Bone marrow (tissue), 2 donors: Measurements from ENCODE around the gene FXR2.

ENCODE experiments used
- DNase-seq, 2 donors: peaks; one replicate each; lab custom pipeline; 2025; lab: John Stamatoyannopoulos, UW

Gene FXR2

GRCh38 chr17:7570351-7570750 lies 44.3 kb downstream of the FXR2 start:
- DNase-seq = no peak

GRCh38 chr17:7569571-7569970 lies 45.1 kb downstream of the FXR2 start:
- DNase-seq = no peak

DNA sequence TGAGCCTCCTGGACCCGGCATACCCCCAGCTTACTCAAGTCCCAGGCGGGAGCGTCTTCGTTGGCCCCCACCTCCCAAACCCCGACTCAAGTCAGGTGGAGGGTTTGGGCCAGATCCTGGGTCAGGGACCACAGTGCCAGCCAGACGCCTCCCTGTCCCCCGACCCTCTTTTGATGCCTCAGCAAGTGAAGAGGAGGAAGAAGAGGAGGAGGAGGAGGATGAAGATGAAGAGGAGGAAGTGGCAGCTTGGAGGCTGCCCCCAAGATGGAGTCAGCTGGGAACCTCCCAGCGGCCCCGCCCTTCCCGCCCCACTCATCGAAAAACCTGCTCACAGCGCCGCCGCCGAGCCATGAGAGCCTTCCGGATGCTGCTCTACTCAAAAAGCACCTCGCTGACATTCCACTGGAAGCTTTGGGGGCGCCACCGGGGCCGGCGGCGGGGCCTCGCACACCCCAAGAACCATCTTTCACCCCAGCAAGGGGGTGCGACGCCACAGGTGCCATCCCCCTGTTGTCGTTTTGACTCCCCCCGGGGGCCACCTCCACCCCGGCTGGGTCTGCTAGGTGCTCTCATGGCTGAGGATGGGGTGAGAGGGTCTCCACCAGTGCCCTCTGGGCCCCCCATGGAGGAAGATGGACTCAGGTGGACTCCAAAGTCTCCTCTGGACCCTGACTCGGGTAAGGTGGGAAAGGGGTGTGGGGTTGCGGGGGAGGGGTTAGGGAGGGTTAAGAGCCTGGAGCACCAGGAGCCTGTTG lies 51.4 kb downstream of the FXR2 start:
- DNase-seq = no peak

- DNase-seq = no peak
These were observed 52.5 kb downstream of the FXR2 start for GRCh38 chr17:7562208-7562605.

- peak; percentile 55 to 79 for DNase-seq
These were observed 53.0 kb downstream of the FXR2 start, which contains the start of gene SENP3 for GRCh38 chr17:7561589-7562207. TSS of gene SENP3 (plus strand) at chr17:7561919. CDS start at chr17:7563077, 1,158 bp downstream.

- peak; percentile 60 to 84 for DNase-seq
These were observed 53.6 kb downstream of the FXR2 start for GRCh38 chr17:7561028-7561575.

DNA sequence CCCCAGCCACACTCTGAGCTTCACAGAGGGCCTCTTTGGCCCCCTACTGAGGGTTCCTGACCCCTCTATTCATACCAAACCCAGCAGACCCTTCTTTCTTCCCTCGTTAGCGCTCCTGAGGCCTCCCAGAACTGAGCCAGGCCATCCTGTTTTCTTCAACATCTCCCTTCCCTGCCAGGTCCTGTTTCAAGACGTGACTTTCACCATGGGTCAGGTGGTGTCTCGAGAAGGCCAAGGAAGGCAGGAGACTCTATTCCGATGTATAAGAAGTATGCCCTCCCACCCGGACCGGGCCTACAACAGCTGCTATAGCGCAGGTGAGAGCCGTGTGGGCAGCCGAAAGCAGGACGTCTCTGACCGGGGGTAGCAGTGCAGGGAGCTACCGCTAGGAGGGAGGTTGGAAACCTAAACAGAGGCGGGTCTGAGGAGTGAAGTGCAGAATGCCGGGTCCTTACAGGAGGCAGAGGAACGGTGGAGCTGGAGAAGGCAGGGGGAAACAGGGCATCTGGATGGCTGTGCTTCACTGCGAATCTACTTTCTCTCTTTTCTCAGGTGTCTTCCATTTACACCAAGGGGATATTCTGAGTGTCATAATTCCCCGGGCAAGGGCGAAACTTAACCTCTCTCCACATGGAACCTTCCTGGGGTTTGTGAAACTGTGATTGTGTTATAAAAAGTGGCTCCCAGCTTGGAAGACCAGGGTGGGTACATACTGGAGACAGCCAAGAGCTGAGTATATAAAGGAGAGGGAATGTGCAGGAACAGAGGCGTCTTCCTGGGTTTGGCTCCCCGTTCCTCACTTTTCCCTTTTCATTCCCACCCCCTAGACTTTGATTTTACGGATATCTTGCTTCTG lies 54.3 kb downstream of the FXR2 start:
- DNase-seq = peak in 1 of 2 donors; percentile 37

- no peak for DNase-seq
These were observed 55.2 kb downstream of the FXR2 start for GRCh38 chr17:7559320-7560171.

GRCh38 chr17:7558544-7559319 lies 56.0 kb downstream of the FXR2 start, which contains the start of gene TNFSF13:
TSS of gene TNFSF13 (plus strand) at chr17:7558750. CDS start at chr17:7559040, 290 bp downstream.
- peak; percentile 61 to 62 for DNase-seq

DNA sequence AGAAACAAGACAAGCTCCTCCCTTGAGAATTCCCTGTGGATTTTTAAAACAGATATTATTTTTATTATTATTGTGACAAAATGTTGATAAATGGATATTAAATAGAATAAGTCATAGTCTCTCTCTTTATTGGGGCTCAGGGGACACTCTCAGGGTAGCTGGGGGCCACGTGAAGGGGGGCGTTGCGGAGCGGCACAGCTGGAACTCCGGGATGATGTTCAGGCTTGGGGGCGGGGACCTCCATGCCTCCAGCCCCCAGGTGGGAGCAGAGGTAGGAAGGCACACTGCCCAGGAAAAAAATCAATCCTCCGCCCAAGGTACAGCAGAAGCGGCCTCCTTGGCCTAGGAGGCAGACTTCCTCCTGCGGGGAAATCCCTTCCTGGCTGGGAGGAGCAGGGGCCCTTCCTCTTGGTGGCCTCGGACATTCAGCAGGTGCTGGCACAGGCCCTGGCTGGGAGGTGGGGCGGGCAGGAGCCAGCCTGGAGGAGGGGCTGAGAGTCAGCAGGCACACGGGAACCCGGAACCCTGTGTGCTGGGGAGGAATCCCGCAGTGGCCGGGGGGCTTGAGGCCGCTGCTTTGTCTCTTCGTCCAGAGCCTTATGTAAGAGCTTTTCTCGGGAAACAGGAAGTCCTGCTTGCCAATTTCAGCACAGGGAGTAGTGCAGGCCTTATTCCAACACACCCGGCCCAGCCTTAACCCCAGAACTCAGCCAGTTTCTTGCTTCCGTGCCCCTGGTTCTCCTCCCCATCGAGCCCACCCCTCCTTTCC lies 56.7 kb downstream of the FXR2 start:
- DNase-seq = peak; percentile 48 to 61

GRCh38 chr17:7557147-7557764 lies 57.4 kb downstream of the FXR2 start:
- no peak for DNase-seq

DNA sequence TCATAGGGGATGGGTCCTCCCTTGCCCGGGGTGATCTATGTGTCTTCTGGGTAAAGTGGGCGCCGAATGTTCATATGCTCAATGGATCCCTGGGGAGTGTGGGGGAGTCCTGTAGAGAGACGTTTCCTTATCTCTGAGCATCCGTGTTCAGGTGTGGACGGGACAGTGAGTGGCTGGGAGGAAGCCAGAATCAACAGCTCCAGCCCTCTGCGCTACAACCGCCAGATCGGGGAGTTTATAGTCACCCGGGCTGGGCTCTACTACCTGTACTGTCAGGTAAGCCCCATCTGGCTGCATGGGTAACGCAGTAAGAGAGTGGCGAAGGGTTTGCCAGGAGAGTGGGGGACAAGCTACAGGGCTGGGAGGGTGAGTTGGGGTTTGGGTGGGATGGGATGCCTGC lies 58.1 kb downstream of the FXR2 start:
- DNase-seq = no peak

DNA sequence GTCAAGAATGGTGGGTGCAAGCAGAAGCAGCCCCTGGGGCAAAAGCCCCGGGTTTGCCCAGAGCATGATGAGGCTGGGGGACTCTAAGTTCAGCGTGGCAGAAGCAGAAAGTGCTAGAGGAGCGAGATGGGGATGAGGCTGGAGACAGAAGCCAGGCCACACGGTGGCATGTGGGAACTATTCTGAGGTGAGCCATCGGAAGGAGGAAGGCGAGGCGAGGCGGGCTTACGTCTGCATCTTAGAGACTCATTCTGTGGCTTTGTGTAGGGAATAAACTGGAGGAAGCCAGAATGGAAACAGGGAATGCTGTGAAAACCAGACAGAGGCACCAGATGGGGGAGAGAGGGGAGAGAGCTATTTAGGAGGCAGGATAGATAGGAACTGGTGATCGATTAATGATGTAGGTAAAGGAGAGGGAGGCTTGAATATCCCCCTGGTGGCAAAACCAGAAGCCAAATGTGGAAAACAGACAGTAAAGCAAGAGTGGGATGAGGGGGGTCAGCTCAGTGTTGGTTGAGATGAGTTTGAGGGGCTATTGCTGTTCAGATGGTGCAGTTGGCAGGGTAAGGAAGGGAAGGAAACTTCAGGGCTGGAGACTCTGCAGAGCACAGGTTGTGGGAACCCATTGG lies 59.3 kb downstream of the FXR2 start:
- no peak for DNase-seq

DNA sequence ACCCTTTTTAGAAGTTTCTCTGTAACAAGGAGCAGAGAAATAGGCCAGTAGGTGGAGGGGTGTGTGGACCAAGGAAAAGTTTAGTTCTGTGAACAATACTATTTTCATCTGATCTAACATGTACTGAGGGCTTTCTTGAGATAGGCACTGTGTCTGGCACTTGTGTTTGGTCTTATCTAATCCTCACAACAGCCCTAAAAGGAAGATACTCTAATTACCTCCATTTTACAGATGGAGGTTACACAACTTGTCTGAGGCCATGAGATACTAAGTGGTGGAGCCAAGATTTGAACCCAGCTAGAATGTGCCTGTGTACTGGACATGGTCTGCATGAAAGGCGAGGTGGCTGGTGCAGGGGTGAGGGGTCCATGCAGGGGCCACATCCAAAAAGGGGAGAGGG lies 61.3 kb downstream of the FXR2 start:
- DNase-seq = no peak

DNA sequence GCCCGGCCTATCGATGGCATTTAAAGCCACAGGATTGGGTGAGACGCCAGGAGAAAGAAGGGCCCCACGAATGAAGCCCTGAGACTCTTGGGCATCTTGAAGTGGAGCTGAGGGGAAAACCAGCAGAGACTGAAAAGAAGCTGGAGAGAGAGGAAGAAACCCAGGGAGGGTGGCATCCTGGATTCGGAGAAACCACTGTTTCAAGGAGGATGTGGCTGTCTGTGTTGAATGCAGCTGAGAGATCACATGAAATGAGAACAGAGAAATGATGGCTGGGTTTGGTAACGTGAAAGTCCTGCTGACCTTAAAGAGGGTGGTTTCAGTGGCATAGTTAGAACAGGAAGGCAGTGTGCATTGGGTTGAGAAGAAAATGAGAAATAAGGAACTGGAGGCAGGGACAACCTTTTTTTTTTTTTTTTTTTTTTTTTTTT lies 62.1 kb downstream of the FXR2 start:
- peak in 1 of 2 donors; percentile 94 for DNase-seq

DNA sequence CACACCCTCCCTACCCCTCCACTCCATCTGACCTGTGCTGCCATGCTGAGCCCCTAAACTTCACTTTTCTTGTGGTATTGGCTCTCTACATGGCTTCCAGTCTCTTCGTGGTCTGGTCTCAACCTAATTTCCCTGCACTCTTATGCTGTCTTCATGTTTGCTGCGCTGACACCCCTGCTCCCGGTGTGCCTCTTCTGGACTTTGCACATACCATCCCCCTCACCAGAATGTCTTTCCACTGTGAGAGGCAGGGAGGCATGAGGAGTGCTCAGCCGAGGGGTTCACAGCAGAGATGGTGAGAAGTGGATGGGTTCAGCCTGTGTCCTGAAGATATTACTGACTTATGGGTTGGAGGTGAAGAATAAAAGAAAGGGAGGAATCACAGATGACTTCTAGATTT lies 63.3 kb downstream of the FXR2 start:
- no peak for DNase-seq

DNA sequence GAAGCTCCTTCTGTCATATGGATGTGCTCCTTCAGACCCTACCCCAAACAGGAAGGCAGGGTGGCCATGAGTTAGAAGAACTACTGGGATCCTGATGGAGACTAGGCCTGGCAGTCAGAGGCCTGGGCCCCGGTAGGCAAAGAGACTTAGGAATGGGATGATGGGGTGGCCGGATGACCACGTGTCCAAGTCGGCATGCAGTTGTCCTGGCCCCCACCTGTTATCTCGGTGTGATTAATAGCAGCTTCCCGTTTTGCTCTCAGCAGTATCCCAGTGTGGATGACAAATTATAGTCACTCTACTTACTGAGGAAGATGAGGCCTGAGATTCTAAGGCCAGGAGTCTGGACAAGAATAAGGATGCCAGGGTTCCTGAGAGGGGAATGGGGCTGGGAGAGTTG lies 64.4 kb downstream of the FXR2 start:
- DNase-seq = no peak

DNA sequence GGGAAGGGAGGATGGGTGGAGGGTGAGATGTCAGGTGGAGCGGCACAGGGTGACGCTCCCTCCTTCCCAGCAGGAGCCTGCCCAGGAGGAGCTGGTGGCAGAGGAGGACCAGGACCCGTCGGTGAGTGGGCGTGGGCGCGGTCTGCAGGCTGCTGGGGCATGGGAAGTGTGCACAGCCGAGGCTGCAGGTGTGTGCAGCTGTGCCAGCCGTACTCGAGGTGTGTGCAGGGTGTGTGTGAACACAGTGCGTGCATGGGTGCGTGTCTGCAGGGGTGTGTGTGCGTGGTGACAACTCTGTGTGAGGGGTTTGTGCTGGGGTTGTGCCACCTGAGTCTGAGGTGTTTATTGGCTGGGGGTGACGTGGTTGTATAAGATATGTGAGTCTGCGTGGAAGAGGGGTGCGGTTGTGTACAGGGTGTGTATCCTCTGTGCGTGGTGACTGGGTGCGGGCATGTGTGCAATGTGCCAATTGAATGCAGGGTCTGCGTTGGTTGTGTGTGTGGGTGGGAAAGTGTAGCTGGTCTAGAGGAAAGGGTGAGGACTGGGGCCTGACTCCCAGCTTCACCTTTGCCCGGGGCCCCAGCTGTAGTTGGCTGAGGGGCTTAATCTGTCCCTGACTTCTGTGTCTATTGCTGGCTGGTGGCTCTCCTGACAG lies 65.2 kb downstream of the FXR2 start:
- DNase-seq = no peak
